C4-2B (cell line): ENCODE results near the gene SYCE1.

Experiments
- CTCF ChIP-seq: fragments of 450-650 bp; conservative IDR thresholded peaks from 2 replicates; pipeline ENCODE4 v1.5.1; 2017; ENCODE audit warnings: mild to moderate bottlenecking
- ZFX ChIP-seq: fragments of 450-650 bp; IDR thresholded peaks from 2 replicates; pipeline ENCODE4 v1.6.1; 2017

GRCh38 chr10:133555521-133555920 is 9.9 kb downstream of the SYCE1 start:
- TF ChIP-seq CTCF = no peak
- TF ChIP-seq ZFX = no peak
